Pancreas (tissue), 10 donors: Measurements from ENCODE around the gene GPHN. TPM values are rescaled to one million over a fixed set of nuclear protein-coding genes. Genes with fewer than 3 reads are reported as not detected.
A peak's percentile ranks its signal among the peaks of the same experiment; 100 is the strongest.

Source experiments
- ATAC-seq, 4 donors: fragments of 200-7000 bp; cut with Tn5 transposase; one replicate each; pipeline versions ENCODE4 v1.8.0 to v1.9.1; 2020; ENCODE audit warnings: mild to moderate bottlenecking in 4 of 4, moderate library complexity in 4 of 4
- DNase-seq, 6 donors: peaks; one replicate each; pipeline ENCODE4 v3.0.0-alpha.2; 2020
- FAIRE-seq: peaks from 2 replicates; lab custom pipeline; 2012; peaks lifted over from hg19 to GRCh38; lab: Jason Lieb, UNC
- H3K27ac ChIP-seq, 4 donors: fragments of 200-600 bp; sonication (generic); 1 replicate in 3 of 4; 2 replicates in 1 of 4; pipeline versions ENCODE4 v1.5.0 to v1.8.0; 2020
- H3K27me3 ChIP-seq, 4 donors: fragments of 200-600 bp; one replicate each; pipeline ENCODE4 v1.8.0; 2021
- H3K36me3 ChIP-seq, 3 donors: fragments of 200-600 bp; sonication (generic) in 1 of 3; one replicate each; pipeline versions ENCODE4 v1.5.0 to v1.8.0; 2020 to 2021
- H3K4me1 ChIP-seq, 3 donors: fragments of 200-600 bp; one replicate each; pipeline ENCODE4 v1.8.0; 2021
- H3K4me3 ChIP-seq, 4 donors: fragments of 200-600 bp; sonication (generic) in 2 of 4; one replicate each; pipeline versions ENCODE4 v1.5.0 to v1.8.0; 2020 to 2021
- H3K9me3 ChIP-seq, 4 donors: fragments of 200-600 bp; one replicate each; pipeline ENCODE4 v1.8.0; 2021
- CTCF ChIP-seq, 4 donors: fragments of 200-600 bp; sonication (generic) in 3 of 4; IDR thresholded peaks; one replicate each; pipeline versions ENCODE4 v1.5.0 to v1.8.0; 2021; ENCODE audit warnings: antibody characterized with exemption in 4 of 4
- WGBS, 2 donors: extraction: QIAGEN DNeasy Blood & Tissue Kit; methylation state at CpG; one replicate each; pipeline ENCODE4 v1.1.7; 2013; 5-methylcytosine and 5-hydroxymethylcytosine counted together
- intact Hi-C, 3 donors: fragments of 100-400 bp; cut with DNase I; formaldehyde crosslinking; loops; one replicate each; pipeline versions ENCODE4 v1.11.1 to v1.14.2; 2022
- polyA plus RNA-seq, 2 donors: library from polyadenylated mRNA; stranded (reverse); fragments of 200-250 nt; gene quantifications; one replicate each; pipeline ENCODE4 v1.2.3, GENCODE V29; 2013
- total RNA-seq, 6 donors: library from RNA; stranded (reverse); fragmentation: NEBNext Ultra II Directional in 4 of 6; extraction: Animal tissue kit (Norgen Biotek cat#: 25700) in 4 of 6; gene quantifications; one replicate each; pipeline versions ENCODE4 v1.2.1 to v1.2.4, GENCODE V29; 2021 to 2023
- donor health status: healthy with polysubstance abuse.
- donor health status: DM: no; HTN: no; CAD: no; lungs with moderate emphysema.
- donor health status: DM: no; HTN: no; CAD: no.
- donor health status: control.
- donor health status: control.
- donor health status: Bipolar disorder and iron deficiency.
- donor health status: DM: yes; HTN: yes; CAD: no.
- donor health status: DM: no; HTN: no; CAD: no.
- donor health status: DM: no; HTN: no; CAD: no.
- donor health status: DM: yes; HTN: yes; CAD: no.

Gene GPHN
- total and polyA plus RNA-seq, 8 donors: 20.3 to 47.6 (median 24.4) TPM

GRCh38 chr14:66514213-66514612 lies 6.3 kb downstream of the GPHN start:
- peaks cover 5 to 20% (median 15%) of the 10 kb centered on the region in 3 donors for H3K4me1 ChIP-seq
- DNase-seq: no peak
- no peaks in the 10 kb centered on the region for H3K9me3 ChIP-seq
- TF ChIP-seq CTCF (IDR thresholded peaks at IDR 0.05): no peak
- no peak overlapping the region for H3K27ac ChIP-seq
- intact Hi-C loops: no loop called here
- H3K36me3 ChIP-seq: no peaks in the 10 kb centered on the region
- no peak overlapping the region for H3K4me3 ChIP-seq
- no peaks in the 10 kb centered on the region for H3K27me3 ChIP-seq
- WGBS, 2 donors: 89 to 94% methylated on average over 2 of the region's 2 CpGs
- FAIRE-seq: no peak
- no peak for ATAC-seq

- Histone ChIP-seq H3K9me3 (no peaks in the 10 kb centered on the region), H3K4me1 (no peaks in the 10 kb centered on the region), H3K36me3 (no peaks in the 10 kb centered on the region), H3K27ac (no peak overlapping the region), H3K4me3 (no peak overlapping the region), H3K27me3 (no peaks in the 10 kb centered on the region)
- FAIRE-seq: no peak
- no peak for DNase-seq
- no peak for ATAC-seq
- no peak for TF ChIP-seq CTCF (IDR thresholded peaks at IDR 0.05)
- intact Hi-C loops: no loop called here
- WGBS, 2 donors: 96% methylated on average over 9 of the region's 9 CpGs
These were observed 22.6 kb downstream of the GPHN start for GRCh38 chr14:66530526-66530925.

- no peaks in the 10 kb centered on the region for H3K9me3 ChIP-seq
- FAIRE-seq (no peak), DNase-seq (no peak), ATAC-seq (no peak)
- 42 to 44% methylated on average over 3 of the region's 3 CpGs for WGBS, 2 donors
- no peaks in the 10 kb centered on the region for H3K27me3 ChIP-seq
- intact Hi-C loops: no loop called here
- no peak overlapping the region for H3K4me3 ChIP-seq
- H3K36me3 ChIP-seq: no peaks in the 10 kb centered on the region
- no peak for TF ChIP-seq CTCF (IDR thresholded peaks at IDR 0.05)
- H3K4me1 ChIP-seq: peaks cover 0 to 7% (median 0%) of the 10 kb centered on the region in 3 donors
- H3K27ac ChIP-seq: no peak overlapping the region
These were observed 31.1 kb downstream of the GPHN start for GRCh38 chr14:66539034-66539433.

GRCh38 chr14:66540038-66540437 lies 32.1 kb downstream of the GPHN start:
- peaks cover 0 to 7% (median 0%) of the 10 kb centered on the region in 3 donors for H3K4me1 ChIP-seq
- intact Hi-C loops: no loop called here
- H3K27me3 ChIP-seq: no peaks in the 10 kb centered on the region
- WGBS, 2 donors: 82 to 87% methylated on average over 1 of the region's 1 CpG
- peak in 1 of 4 donors; percentile 26 for ATAC-seq
- no peaks in the 10 kb centered on the region for H3K36me3 ChIP-seq
- H3K27ac ChIP-seq: no peak overlapping the region
- no peaks in the 10 kb centered on the region for H3K9me3 ChIP-seq
- no peak for TF ChIP-seq CTCF (IDR thresholded peaks at IDR 0.05)
- no peak overlapping the region for H3K4me3 ChIP-seq
- FAIRE-seq: no peak
- no peak for DNase-seq

GRCh38 chr14:66541627-66542026 lies 33.7 kb downstream of the GPHN start:
- no peak for TF ChIP-seq CTCF (IDR thresholded peaks at IDR 0.05)
- H3K27ac ChIP-seq: no peak overlapping the region
- FAIRE-seq (no peak), ATAC-seq (no peak), DNase-seq (no peak)
- intact Hi-C loops: no loop called here
- no peak overlapping the region for H3K4me3 ChIP-seq
- H3K27me3 ChIP-seq: no peaks in the 10 kb centered on the region
- H3K4me1 ChIP-seq: peaks cover 0 to 7% (median 0%) of the 10 kb centered on the region in 3 donors
- 89 to 94% methylated on average over 3 of the region's 3 CpGs for WGBS, 2 donors
- no peaks in the 10 kb centered on the region for H3K9me3 ChIP-seq
- H3K36me3 ChIP-seq: no peaks in the 10 kb centered on the region
